HG02840 (cell line): ENCODE data around the gene CYB561D1.
"Not testable (repeated sequence)": the region's sequence is repeated elsewhere in the genome, so short reads cannot be mapped to it uniquely, and the experiment has no call there.

ENCODE experiments used
- ATAC-seq: cut with Tn5 transposase; IDR thresholded peaks from one replicate; pipeline ENCODE4 v1.9.1; 2021; ENCODE audit warnings: mild to moderate bottlenecking, moderate library complexity, moderate number of reproducible peaks; ENCODE audit not compliant: unreplicated experiment, low FRiP score

Gene CYB561D1

GRCh38 chr1:109493805-109494539 lies at the start of gene CYB561D1:
Gene CYB561D1 (plus strand): TSS chr1:109494094. CDS start chr1:109494140, 46 bp downstream.
- ATAC-seq, result peak; percentile 88

- ATAC-seq, result no peak
Observed at GRCh38 chr1:109444346-109444745, 49.5 kb upstream of the CYB561D1 start.

- not testable (repeated sequence) for ATAC-seq
Observed at GRCh38 chr1:109445949-109446695, 47.8 kb upstream of the CYB561D1 start.

- no peak for ATAC-seq
Observed at GRCh38 chr1:109447524-109447923, 46.4 kb upstream of the CYB561D1 start.

GRCh38 chr1:109454497-109455133 lies 39.3 kb upstream of the CYB561D1 start:
- ATAC-seq, result no peak

GRCh38 chr1:109457819-109458218 lies 36.1 kb upstream of the CYB561D1 start:
- no peak for ATAC-seq

GRCh38 chr1:109466125-109466451 lies 27.8 kb upstream of the CYB561D1 start:
- no peak for ATAC-seq

- ATAC-seq, result no peak
Observed at GRCh38 chr1:109466452-109467300, 27.2 kb upstream of the CYB561D1 start, which contains the start of gene SYPL2. Gene SYPL2 (plus strand): TSS chr1:109466546. CDS start chr1:109466844, 298 bp downstream.

- no peak for ATAC-seq
Observed at GRCh38 chr1:109467301-109467777, 26.6 kb upstream of the CYB561D1 start.

- ATAC-seq, result no peak
Observed at GRCh38 chr1:109468061-109468460, 25.8 kb upstream of the CYB561D1 start.

GRCh38 chr1:109468903-109469302 lies 25.0 kb upstream of the CYB561D1 start:
- no peak for ATAC-seq

- ATAC-seq, result no peak
Observed at GRCh38 chr1:109470245-109470644, 23.6 kb upstream of the CYB561D1 start.

- no peak for ATAC-seq
Observed at GRCh38 chr1:109472779-109473178, 21.1 kb upstream of the CYB561D1 start.

- not testable (repeated sequence) for ATAC-seq
Observed at GRCh38 chr1:109473284-109474057, 20.4 kb upstream of the CYB561D1 start.

GRCh38 chr1:109474697-109475096 lies 19.2 kb upstream of the CYB561D1 start:
- ATAC-seq, result no peak

GRCh38 chr1:109475261-109475660 lies 18.6 kb upstream of the CYB561D1 start:
- ATAC-seq, result no peak

GRCh38 chr1:109476825-109477224 lies 17.1 kb upstream of the CYB561D1 start:
- no peak for ATAC-seq

GRCh38 chr1:109477821-109478220 lies 16.1 kb upstream of the CYB561D1 start:
- ATAC-seq, result no peak

GRCh38 chr1:109478806-109479205 lies 15.1 kb upstream of the CYB561D1 start:
- no peak for ATAC-seq
